ENCODE measurements around the gene SGTB.

GRCh38 chr5:65699338-65699737 lies 22.6 kb downstream of the SGTB start:
- TF ChIP-seq, protein P1, sequence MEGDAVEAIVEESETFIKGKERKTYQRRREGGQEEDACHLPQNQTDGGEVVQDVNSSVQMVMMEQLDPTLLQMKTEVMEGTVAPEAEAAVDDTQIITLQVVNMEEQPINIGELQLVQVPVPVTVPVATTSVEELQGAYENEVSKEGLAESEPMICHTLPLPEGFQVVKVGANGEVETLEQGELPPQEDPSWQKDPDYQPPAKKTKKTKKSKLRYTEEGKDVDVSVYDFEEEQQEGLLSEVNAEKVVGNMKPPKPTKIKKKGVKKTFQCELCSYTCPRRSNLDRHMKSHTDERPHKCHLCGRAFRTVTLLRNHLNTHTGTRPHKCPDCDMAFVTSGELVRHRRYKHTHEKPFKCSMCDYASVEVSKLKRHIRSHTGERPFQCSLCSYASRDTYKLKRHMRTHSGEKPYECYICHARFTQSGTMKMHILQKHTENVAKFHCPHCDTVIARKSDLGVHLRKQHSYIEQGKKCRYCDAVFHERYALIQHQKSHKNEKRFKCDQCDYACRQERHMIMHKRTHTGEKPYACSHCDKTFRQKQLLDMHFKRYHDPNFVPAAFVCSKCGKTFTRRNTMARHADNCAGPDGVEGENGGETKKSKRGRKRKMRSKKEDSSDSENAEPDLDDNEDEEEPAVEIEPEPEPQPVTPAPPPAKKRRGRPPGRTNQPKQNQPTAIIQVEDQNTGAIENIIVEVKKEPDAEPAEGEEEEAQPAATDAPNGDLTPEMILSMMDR (IDR thresholded peaks at IDR 0.05): no peak
- no peak for TF ChIP-seq ZFX (IDR thresholded peaks at IDR 0.05; ENCODE audit: borderline replicate concordance)

All from 22Rv1 (cell line).